ENCODE measurements around the gene ASXL1.

DNA sequence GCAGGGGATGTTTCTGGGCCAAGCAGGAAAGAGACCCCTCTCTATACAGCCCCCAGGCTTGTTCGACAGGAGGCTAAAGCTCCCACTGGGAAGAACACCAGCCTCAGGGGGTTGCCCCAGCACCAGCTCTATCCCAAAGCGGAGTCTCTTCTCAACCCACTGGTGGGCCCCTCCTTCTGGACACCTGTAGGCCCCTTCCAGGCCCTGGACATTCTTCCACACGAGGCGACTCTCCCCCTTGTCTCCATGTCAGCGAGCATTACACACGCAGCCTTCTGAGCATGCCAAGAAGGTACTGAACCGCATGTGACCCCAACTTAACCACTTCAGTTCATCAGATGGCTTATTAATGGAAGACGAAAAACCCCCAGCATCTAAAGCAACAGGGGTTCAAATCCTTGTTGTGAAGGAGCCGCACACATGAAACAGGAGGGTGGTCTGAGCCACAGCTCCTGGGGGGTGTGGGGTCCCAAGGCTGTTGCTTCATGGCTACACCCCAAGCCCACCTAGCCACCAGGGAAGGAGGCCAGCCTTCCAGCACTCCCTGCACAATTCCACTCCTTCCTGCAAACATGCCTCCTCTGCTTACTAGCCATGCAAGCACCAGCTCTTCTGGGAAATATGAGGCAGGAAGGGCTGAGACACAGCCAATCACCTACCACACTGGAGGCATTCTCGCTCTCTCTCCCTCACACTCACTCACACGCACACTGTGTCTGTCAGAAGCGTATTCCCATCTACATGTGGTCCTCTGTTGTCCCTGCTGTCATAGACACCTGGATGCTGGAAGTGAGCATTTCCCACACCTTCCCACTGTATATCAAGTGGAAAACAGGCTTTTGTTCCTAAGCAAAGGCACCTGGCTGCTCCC is 122.5 kb downstream of the ASXL1 start:
- TF ChIP-seq, protein P1, sequence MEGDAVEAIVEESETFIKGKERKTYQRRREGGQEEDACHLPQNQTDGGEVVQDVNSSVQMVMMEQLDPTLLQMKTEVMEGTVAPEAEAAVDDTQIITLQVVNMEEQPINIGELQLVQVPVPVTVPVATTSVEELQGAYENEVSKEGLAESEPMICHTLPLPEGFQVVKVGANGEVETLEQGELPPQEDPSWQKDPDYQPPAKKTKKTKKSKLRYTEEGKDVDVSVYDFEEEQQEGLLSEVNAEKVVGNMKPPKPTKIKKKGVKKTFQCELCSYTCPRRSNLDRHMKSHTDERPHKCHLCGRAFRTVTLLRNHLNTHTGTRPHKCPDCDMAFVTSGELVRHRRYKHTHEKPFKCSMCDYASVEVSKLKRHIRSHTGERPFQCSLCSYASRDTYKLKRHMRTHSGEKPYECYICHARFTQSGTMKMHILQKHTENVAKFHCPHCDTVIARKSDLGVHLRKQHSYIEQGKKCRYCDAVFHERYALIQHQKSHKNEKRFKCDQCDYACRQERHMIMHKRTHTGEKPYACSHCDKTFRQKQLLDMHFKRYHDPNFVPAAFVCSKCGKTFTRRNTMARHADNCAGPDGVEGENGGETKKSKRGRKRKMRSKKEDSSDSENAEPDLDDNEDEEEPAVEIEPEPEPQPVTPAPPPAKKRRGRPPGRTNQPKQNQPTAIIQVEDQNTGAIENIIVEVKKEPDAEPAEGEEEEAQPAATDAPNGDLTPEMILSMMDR (conservative IDR thresholded peaks at IDR 0.05 in 1 of 2, IDR thresholded peaks at IDR 0.05 in 1 of 2; ENCODE audit: extremely low read depth in 1 of 2, insufficient read depth in 1 of 2, low read depth in 1 of 2, low read length in 2 of 2) = no peak
- TF ChIP-seq EZH2 (IDR thresholded peaks at IDR 0.05; ENCODE audit: borderline replicate concordance, low read length) = no peak

Data from mammary epithelial cell (primary cell).